Cardiac fibroblast (primary cell): Measurements from ENCODE around the gene SPPL2A.

Experiments used
- DNase-seq, 2 donors: peaks; one replicate each; pipeline versions ENCODE4 v3.0.0 to v3.0.0-alpha.2; 2010; ENCODE audit warnings: low read depth in 2 of 2
- H3K4me3 ChIP-seq, 2 donors: replicated peaks in 1 of 2; 1 replicate in 1 of 2; 2 replicates in 1 of 2; pipeline ENCODE4 v1.5.1; 2011; ENCODE audit warnings: low read depth in 2 of 2, low read length in 2 of 2, mild to moderate bottlenecking in 2 of 2, moderate library complexity in 1 of 2
- CTCF ChIP-seq: IDR thresholded peaks from one replicate; pipeline ENCODE4 v1.5.1; 2011; ENCODE audit warnings: low read depth, mild to moderate bottlenecking, low read length, inconsistent platforms

The SPPL2A gene

DNA sequence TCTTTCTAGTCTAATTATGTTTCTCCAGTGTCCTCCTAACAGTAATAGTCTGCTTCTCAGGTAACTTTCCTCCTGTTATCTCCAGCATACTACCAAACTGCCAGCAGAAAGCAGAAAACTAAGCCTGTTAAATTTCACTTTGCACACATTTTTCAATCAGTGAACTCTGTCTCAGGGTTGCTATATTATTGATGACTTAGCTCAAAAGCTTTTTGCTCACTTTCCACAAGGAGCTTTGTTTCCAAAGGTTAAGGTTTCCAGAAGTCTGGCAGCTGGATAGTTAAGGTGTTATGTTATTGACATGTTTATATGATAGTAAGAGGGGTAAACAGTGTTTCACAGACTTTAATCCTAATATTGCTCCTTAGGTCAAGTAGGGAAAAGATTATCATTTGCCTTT is 84.0 kb downstream of the SPPL2A start:
- no peak for TF ChIP-seq CTCF
- no peak for DNase-seq
- H3K4me3 ChIP-seq: no peak overlapping the region

GRCh38 chr15:50676799-50677483 is 88.6 kb downstream of the SPPL2A start:
- no peak for TF ChIP-seq CTCF
- H3K4me3 ChIP-seq: no peak overlapping the region
- peak; percentile 4 to 59 for DNase-seq

DNA sequence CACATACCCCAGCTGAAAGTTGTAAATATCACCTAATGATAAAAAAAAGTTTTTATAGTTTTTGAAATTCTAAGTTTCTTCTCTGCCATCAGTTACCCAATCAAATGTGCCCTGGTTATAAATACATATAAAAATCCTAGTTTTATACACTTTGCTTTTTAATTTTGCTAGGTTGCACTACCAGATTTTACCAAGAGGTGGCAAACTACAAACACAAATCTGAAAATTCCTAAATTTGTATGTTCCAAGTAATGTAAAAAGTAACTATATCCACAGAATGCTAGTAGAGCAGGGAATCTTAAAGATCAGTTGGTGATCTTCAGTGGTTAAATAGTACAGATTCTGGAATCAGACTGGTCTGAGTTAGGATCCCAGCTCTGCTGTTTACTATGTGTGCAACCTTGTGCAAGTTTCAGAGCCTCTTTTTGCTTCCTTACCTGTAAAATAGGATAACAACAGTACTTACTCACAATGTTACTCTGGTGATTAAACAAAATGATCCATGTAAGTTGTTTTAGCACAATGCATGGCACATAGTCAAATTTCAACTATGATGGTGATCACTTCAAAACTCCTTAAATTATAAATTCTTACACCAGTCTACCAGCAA is 89.9 kb downstream of the SPPL2A start:
- peak; percentile 74 for TF ChIP-seq CTCF
- DNase-seq: peak; percentile 64 to 70
- H3K4me3 ChIP-seq: no peak overlapping the region

GRCh38 chr15:50670115-50670514 is 95.4 kb downstream of the SPPL2A start:
- H3K4me3 ChIP-seq: no peak overlapping the region
- TF ChIP-seq CTCF: no peak
- no peak for DNase-seq

- no peak for TF ChIP-seq CTCF
- H3K4me3 ChIP-seq: no peak overlapping the region
- DNase-seq: no peak
Observed at GRCh38 chr15:50669611-50670010, 95.9 kb downstream of the SPPL2A start.

DNA sequence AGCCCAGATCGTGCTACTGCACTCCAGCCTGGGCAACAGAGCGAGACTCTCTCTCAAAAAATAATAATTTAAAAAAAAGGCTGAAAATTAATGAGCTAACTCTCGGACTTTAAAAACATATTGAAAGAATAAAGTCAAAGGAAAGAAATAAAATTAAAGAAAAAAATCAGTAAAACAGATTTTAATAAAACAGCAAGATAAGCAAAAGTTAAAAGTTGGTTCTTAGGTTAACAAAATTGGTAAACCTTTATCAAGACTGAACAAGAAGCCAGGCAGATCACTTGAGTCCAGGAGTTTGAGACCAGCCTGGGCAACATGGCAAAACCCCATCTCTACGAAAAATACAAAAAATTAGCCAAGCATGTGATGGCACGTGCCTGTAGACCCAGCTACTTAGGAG is 99.6 kb downstream of the SPPL2A start:
- DNase-seq: no peak
- H3K4me3 ChIP-seq: no peak overlapping the region
- no peak for TF ChIP-seq CTCF

- H3K4me3 ChIP-seq: no peak overlapping the region
- no peak for DNase-seq
- no peak for TF ChIP-seq CTCF
Observed at GRCh38 chr15:50655555-50655954, 110.0 kb downstream of the SPPL2A start.
